Measurements from ENCODE around the gene PPP1R1C. TPM values are rescaled to one million over a fixed set of nuclear protein-coding genes. Genes with fewer than 3 reads are reported as not detected.

Gene PPP1R1C
- total RNA-seq, 2 donors from 2014 or later: 2.8 to 6.1 TPM

DNA sequence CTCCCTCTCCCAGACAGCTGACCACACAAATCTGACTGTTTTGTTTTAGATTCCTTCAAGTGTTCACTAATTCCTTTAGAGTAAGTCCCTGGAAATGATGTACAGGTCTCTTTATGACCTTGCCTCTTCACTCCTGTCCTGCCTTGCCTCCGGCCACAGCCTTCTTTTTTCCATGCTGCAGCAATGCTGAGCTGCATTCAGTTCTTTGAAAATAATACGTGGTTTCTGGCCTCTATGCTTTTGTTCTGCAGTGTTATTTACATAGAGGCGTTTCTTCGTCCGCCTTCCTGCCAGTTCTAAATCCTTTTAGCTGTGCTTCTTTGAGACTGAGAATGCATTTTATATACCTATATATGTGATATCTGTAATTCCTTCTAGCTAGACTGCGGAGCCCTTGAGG is 87.2 kb downstream of the PPP1R1C start:
- no peak overlapping the region for H3K4me3 Mint-ChIP-seq
- no peaks in the 10 kb centered on the region for H3K27me3 ChIP-seq (ENCODE audit: control insufficient read depth, insufficient read depth, low read length, poor library complexity, severe bottlenecking)
- H3K36me3 Mint-ChIP-seq (ENCODE audit: low read depth): no peaks in the 10 kb centered on the region
- WGBS, 2 experiments (ENCODE audit: insufficient coverage in 1 of 2, insufficient read length in 1 of 2): 97 to 100% methylated on average over 2 to 6 of the region's 6 CpGs
- H3K27me3 Mint-ChIP-seq (ENCODE audit: insufficient read depth): no peaks in the 10 kb centered on the region
- no peaks in the 10 kb centered on the region for H3K9me3 ChIP-seq (ENCODE audit: control insufficient read depth, low read length)
- H3K9me3 Mint-ChIP-seq: no peaks in the 10 kb centered on the region
- H3K4me3 ChIP-seq (ENCODE audit: low read length): no peak overlapping the region
- H3K36me3 ChIP-seq (ENCODE audit: control insufficient read depth, insufficient read depth, low read length): no peaks in the 10 kb centered on the region
- H3K9ac ChIP-seq (ENCODE audit: extremely low read depth, low read length, poor library complexity, severe bottlenecking): no peak overlapping the region
- peaks cover 18% of the 10 kb centered on the region for H3K4me1 Mint-ChIP-seq
- H3K4me1 ChIP-seq (ENCODE audit: control insufficient read depth, insufficient read depth, low read length): no peaks in the 10 kb centered on the region
- H3K27ac Mint-ChIP-seq: no peak overlapping the region
- DNase-seq: no peak
- no peak overlapping the region for H3K27ac ChIP-seq (ENCODE audit: low read depth, low read length)
- TF ChIP-seq, protein P1, sequence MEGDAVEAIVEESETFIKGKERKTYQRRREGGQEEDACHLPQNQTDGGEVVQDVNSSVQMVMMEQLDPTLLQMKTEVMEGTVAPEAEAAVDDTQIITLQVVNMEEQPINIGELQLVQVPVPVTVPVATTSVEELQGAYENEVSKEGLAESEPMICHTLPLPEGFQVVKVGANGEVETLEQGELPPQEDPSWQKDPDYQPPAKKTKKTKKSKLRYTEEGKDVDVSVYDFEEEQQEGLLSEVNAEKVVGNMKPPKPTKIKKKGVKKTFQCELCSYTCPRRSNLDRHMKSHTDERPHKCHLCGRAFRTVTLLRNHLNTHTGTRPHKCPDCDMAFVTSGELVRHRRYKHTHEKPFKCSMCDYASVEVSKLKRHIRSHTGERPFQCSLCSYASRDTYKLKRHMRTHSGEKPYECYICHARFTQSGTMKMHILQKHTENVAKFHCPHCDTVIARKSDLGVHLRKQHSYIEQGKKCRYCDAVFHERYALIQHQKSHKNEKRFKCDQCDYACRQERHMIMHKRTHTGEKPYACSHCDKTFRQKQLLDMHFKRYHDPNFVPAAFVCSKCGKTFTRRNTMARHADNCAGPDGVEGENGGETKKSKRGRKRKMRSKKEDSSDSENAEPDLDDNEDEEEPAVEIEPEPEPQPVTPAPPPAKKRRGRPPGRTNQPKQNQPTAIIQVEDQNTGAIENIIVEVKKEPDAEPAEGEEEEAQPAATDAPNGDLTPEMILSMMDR (conservative IDR thresholded peaks at IDR 0.05): no peak

DNA sequence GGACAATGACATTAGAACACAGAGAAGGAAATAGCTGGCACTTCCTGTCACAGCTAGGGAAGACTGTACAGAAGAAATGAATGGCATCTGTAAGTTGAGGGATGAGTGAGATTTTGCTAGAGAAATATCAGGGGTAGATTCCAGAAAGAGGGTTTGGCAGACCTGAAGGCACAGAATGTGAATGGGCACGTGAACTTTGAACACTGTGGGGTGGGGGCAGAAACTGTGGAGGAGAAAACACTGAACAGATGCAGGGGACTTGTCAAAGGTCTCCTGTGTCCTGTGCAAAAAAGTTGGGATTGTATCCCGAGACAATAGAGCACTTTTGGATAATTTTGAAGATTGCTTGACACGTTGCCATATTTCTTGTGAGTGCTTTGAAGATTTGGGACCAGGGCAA is 88.0 kb downstream of the PPP1R1C start:
- TF ChIP-seq, protein P1 (conservative IDR thresholded peaks at IDR 0.05): no peak
- Histone ChIP-seq H3K27me3 (ENCODE audit: control insufficient read depth, insufficient read depth, low read length, poor library complexity, severe bottlenecking) (no peaks in the 10 kb centered on the region), H3K9me3 (ENCODE audit: control insufficient read depth, low read length) (no peaks in the 10 kb centered on the region), H3K36me3 (ENCODE audit: control insufficient read depth, insufficient read depth, low read length) (no peaks in the 10 kb centered on the region), H3K4me1 (ENCODE audit: control insufficient read depth, insufficient read depth, low read length) (no peaks in the 10 kb centered on the region), H3K27ac (ENCODE audit: low read depth, low read length) (no peak overlapping the region), H3K9ac (ENCODE audit: extremely low read depth, low read length, poor library complexity, severe bottlenecking) (no peak overlapping the region), H3K4me3 (ENCODE audit: low read length) (no peak overlapping the region)
- no peak for DNase-seq
- Mint-ChIP-seq H3K27me3 (ENCODE audit: insufficient read depth) (no peaks in the 10 kb centered on the region), H3K4me1 (peaks cover 10% of the 10 kb centered on the region), H3K4me3 (no peak overlapping the region), H3K36me3 (ENCODE audit: low read depth) (no peaks in the 10 kb centered on the region), H3K27ac (no peak overlapping the region), H3K9me3 (no peaks in the 10 kb centered on the region)
- 88 to 92% methylated on average over 2 to 3 of the region's 3 CpGs for WGBS, 2 experiments (ENCODE audit: insufficient coverage in 1 of 2, insufficient read length in 1 of 2)

DNA sequence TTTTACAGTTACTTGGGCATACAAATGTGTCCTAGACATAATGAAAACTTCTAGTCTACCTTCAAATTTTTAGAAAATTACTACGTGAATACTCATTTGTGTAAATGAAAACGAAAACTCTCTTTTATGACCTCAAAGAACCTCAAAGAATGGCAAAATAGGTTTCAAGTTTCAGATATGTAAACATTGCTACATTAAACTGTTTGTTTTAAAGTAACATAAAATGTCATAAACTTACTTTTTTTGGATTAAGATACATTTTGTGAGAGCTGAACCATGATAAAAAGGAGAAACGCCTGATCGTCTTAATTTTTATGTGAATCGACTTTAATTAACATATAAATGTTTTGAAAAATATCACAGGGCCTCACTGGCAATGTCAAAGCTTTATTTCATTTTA is 91.4 kb downstream of the PPP1R1C start:
- Histone ChIP-seq H3K36me3 (ENCODE audit: control insufficient read depth, insufficient read depth, low read length) (no peaks in the 10 kb centered on the region), H3K27ac (ENCODE audit: low read depth, low read length) (no peak overlapping the region)
- no peaks in the 10 kb centered on the region for H3K36me3 Mint-ChIP-seq (ENCODE audit: low read depth)

More for the DNA sequence above, 91.4 kb downstream of the PPP1R1C start:
- H3K9me3 ChIP-seq (ENCODE audit: control insufficient read depth, low read length): no peaks in the 10 kb centered on the region
- H3K4me1 ChIP-seq (ENCODE audit: control insufficient read depth, insufficient read depth, low read length): peaks cover 6% of the 10 kb centered on the region
- 88 to 100% methylated on average over 1 to 5 of the region's 5 CpGs for WGBS, 2 experiments (ENCODE audit: insufficient coverage in 1 of 2, insufficient read length in 1 of 2)
- no peak overlapping the region for H3K9ac ChIP-seq (ENCODE audit: extremely low read depth, low read length, poor library complexity, severe bottlenecking)
- Mint-ChIP-seq H3K4me3 (no peak overlapping the region), H3K4me1 (peaks cover 7% of the 10 kb centered on the region), H3K27me3 (ENCODE audit: insufficient read depth) (no peaks in the 10 kb centered on the region), H3K9me3 (no peaks in the 10 kb centered on the region), H3K27ac (no peak overlapping the region)
- no peak for DNase-seq
- H3K4me3 ChIP-seq (ENCODE audit: low read length): no peak overlapping the region
- H3K27me3 ChIP-seq (ENCODE audit: control insufficient read depth, insufficient read depth, low read length, poor library complexity, severe bottlenecking): no peaks in the 10 kb centered on the region
- TF ChIP-seq, protein P1 (conservative IDR thresholded peaks at IDR 0.05): no peak
